Stimulated activated naive B cell treated with anti-CD40 and anti-IgM and Interleukin-4, amounts not matched to agents 10 μg/mL and 1 μg/mL and 100 μg/mL, for 72 hours (primary cell): ENCODE measurements around the gene HOXB13.

Experiments used
- ATAC-seq, 2 donors: fragments of 150-1000 bp; cut with Tn5 transposase; replicated peaks; 2 replicates each; pipeline ENCODE4 v1.10.0; 2021; ENCODE audit warnings: moderate library complexity in 1 of 2
- DNase-seq: peaks from one replicate; pipeline ENCODE4 v3.0.0; 2021
- H3K27ac Mint-ChIP-seq: one replicate; pipeline ENCODE4 v1.8.0; 2022; ENCODE audit warnings: mild to moderate bottlenecking, mixed read lengths
- H3K27me3 Mint-ChIP-seq, 2 donors: one replicate each; pipeline ENCODE4 v1.8.0; 2022; ENCODE audit warnings: mixed read lengths in 2 of 2
- H3K36me3 Mint-ChIP-seq, 2 donors: one replicate each; pipeline ENCODE4 v1.8.0; 2022; ENCODE audit warnings: mixed read lengths in 2 of 2, mild to moderate bottlenecking in 1 of 2
- H3K4me1 Mint-ChIP-seq, 2 donors: one replicate each; pipeline ENCODE4 v1.8.0; 2022; ENCODE audit warnings: mixed read lengths in 2 of 2, mild to moderate bottlenecking in 1 of 2
- H3K4me3 Mint-ChIP-seq, 2 donors: one replicate each; pipeline ENCODE4 v1.8.0; 2022; ENCODE audit warnings: mild to moderate bottlenecking in 2 of 2, mixed read lengths in 2 of 2, moderate library complexity in 1 of 2
- H3K9me3 Mint-ChIP-seq, 2 donors: one replicate each; pipeline ENCODE4 v1.8.0; 2022; ENCODE audit warnings: mixed read lengths in 2 of 2, mild to moderate bottlenecking in 1 of 2

Gene HOXB13

DNA sequence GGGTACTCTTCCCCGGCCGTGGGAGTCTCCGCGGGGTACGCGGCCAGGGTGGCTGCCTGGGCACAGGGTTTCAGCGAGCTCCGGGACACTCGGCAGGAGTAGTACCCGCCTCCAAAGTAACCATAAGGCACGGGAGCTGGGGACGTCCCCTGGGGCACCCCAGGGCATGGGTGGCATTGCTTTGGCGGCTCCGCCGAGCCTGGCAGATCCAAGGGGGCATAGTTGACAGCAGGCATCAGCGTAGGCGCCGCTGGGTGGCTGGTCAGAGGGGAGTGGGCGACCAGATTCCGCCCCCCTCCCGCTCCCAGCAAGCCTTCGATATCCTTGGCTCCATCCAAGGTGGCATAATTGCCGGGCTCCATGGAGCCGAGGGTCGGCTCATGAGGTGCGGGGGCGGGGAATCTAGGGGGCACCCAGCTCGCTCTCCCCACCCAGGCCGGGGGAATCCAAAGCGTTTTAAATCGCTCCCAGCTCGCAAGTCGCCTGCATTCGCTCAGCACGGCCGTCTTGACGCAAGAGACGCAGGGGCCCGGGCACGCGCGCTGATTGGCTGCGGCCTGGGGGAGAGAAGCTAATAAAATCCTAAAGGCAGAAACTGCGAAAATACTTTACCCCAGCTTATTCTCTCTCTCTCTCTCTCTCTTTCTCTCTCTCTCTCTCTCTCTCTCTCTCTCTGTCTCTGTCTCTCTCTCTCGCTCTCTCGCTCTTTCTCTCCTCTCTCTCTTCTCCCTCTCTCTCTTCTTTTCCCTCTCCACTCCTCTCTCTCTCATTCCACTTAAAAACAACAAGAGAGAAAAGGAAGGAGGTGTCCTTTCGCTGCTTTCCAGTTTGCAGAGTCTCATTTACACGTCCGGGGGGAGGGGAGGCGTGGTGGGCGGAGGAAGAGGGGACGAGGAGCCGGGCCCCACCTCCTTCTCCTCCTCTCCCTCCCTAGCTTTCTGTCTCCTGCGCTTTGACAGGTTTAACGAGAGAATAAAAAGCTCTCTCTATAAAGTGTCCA, at the start of gene HOXB13:
Gene HOXB13, minus strand, starts transcription at position 519 of the 1,000 bp plus-strand sequence. Its CDS starts 157 bp downstream, at position 362.
- no peak for DNase-seq
- Mint-ChIP-seq H3K27ac (peak within 1 kb of the TSS; percentile 27), H3K4me3 (peak within 1 kb of the TSS; percentile 66 to 67), H3K9me3 (no peaks in the 10 kb centered on the region), H3K36me3 (peaks cover 0 to 5% of the 10 kb centered on the region in 2 donors), H3K4me1 (peaks cover 26 to 56% of the 10 kb centered on the region in 2 donors), H3K27me3 (peaks cover 84 to 97% of the 10 kb centered on the region in 2 donors)
- ATAC-seq = no peak

DNA sequence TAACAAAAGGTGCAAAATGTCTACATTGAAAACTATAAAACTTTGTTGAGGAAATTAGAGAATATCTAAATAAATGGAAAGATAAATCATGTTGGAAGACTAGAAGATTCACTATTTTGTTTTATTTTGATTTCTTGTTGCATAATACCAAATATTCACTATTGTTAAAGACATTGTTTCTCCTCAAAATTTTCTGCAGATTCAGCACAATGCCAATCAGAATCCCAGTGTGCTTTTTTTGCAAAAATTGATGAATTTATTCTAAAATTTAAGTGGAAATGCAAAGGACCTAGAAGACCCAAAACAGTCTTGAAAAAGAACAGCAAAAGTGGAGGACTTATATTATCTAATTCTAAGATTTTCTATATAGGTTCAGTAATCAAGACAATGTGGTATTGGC, 48.1 kb upstream of the HOXB13 start:
- no peak for ATAC-seq
- Mint-ChIP-seq H3K27me3 (peaks cover 17 to 24% of the 10 kb centered on the region in 2 donors), H3K4me3 (no peak overlapping the region), H3K36me3 (no peaks in the 10 kb centered on the region), H3K9me3 (no peaks in the 10 kb centered on the region), H3K27ac (no peak overlapping the region), H3K4me1 (no peaks in the 10 kb centered on the region)
- no peak for DNase-seq

DNA sequence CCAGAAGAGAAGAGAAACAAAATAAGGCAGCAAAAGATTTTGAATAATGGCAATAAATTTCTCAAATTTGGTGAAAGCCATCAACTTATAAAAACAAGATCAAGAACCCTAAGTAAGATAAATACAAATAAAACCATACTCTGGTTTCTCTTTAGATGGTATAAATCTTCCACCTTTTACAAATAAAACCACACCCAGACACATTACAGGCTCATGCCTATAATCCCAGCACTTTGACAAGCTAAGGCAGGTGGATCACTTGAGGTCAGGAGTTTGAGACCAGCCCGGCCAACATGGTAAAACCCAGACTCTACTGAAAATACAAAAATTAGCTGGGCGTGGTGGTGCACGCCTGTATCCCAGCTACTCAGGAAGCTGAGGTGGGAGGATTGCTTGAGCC, 44.7 kb upstream of the HOXB13 start:
- Mint-ChIP-seq H3K4me3 (no peak overlapping the region), H3K27ac (no peak overlapping the region), H3K9me3 (no peaks in the 10 kb centered on the region), H3K27me3 (peaks cover 13 to 22% of the 10 kb centered on the region in 2 donors), H3K4me1 (no peaks in the 10 kb centered on the region), H3K36me3 (no peaks in the 10 kb centered on the region)
- DNase-seq (no peak), ATAC-seq (no peak)

DNA sequence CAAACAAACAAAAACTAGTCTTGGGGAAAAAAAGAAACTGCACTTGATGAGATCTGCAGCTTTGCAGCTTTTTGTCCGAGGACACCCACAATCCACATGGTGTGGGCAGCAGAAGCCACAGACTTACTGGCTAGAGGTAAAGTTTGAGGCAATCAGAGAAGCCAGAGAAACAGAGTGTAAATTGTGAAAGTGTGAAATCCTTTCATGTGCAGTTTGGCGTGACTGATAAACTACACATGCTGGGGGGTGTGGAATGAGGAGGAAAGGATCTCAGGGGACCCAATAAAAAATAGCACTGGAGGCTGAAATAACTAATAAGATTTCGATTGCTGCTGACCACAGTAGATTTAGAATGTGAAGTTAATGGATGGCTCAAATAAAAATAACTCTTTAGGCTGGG, 42.4 kb upstream of the HOXB13 start:
- H3K36me3 Mint-ChIP-seq = no peaks in the 10 kb centered on the region
- no peaks in the 10 kb centered on the region for H3K9me3 Mint-ChIP-seq
- peaks cover 7 to 17% of the 10 kb centered on the region in 2 donors for H3K27me3 Mint-ChIP-seq
- no peak overlapping the region for H3K4me3 Mint-ChIP-seq
- DNase-seq = no peak
- no peak for ATAC-seq
- no peak overlapping the region for H3K27ac Mint-ChIP-seq
- no peaks in the 10 kb centered on the region for H3K4me1 Mint-ChIP-seq

DNA sequence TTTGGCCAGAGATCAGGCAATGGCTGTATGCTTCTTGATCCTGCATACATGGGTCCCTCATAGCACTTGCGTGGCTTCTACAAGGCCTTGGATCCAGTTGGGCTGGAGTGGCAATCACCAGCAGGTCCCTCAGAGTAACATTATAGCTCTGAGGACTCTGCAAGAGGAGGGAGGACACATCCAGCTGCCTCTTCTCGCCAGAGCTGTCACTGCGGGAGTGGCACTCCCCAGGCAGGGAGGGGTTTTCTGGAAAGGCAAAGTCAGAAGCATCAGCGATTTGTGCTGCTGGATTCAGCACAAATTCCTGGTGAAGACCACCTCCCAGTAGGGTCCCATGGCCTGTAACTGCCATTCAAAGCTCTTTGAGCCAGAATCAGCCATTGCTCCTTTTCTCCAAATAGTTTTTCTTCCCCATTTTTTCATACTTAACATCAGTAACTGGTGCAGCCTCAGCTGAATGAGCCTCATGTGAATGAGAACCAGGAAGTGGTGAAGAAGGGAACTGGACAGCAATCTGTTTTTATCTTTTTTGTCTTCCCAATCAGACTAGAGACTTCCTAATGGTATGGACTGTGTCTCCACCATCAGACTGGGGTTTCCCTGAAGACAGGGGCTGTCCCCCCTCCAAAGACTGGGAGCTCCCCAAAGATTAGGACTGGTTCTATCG, 40.6 kb upstream of the HOXB13 start:
- Mint-ChIP-seq H3K9me3 (no peaks in the 10 kb centered on the region), H3K4me1 (no peaks in the 10 kb centered on the region), H3K27ac (no peak overlapping the region), H3K27me3 (peaks cover 12 to 18% of the 10 kb centered on the region in 2 donors), H3K4me3 (no peak overlapping the region), H3K36me3 (no peaks in the 10 kb centered on the region)
- DNase-seq (no peak), ATAC-seq (no peak)

DNA sequence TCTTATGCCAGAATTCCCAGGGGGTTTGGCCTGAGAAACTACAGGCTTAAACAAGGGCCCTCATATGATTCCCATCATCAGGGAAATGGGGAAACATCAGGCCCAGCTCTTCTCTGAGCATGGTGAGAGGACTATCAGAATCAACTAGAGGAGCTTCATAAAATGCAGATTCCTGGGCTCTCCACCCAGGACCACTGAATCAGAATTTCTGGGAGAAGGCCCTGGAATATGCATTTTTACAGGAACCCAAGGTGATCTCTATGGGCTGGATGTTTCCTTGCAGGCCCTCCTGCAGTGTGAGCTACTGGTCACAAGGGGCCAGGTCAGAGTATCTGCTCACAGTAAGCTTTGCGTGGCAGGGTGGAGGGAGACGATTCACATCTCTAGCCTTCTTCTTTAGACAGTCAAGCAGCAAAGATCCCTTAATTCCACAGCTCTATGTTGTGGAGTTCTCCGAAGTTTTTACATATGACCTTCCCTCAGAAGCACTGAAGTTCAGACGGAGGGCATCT, 38.8 kb upstream of the HOXB13 start:
- DNase-seq (no peak), ATAC-seq (no peak)
- no peak overlapping the region for H3K4me3 Mint-ChIP-seq
- no peaks in the 10 kb centered on the region for H3K4me1 Mint-ChIP-seq
- no peak overlapping the region for H3K27ac Mint-ChIP-seq
- H3K36me3 Mint-ChIP-seq = no peaks in the 10 kb centered on the region
- H3K9me3 Mint-ChIP-seq = no peaks in the 10 kb centered on the region
- peaks cover 29 to 33% of the 10 kb centered on the region in 2 donors for H3K27me3 Mint-ChIP-seq

DNA sequence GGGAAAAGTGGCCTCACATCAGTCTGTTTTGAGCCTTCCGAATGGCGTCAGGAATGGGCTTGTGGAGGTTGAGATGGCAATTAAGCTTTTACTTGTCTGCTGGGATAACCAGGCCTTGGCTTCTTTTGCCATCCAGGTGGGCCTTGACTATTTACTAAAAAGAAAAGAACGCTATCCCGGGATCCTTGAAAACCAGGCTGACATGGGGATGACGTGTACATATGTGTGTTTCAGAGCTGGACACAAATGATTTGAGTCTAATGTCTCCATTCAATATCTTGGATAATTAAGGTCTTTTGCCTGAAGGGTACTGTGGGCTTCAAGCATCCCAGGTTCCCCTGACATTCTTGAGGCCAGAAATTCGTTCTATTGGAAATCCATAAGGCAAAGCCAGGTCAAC, 32.6 kb upstream of the HOXB13 start:
- ATAC-seq (no peak), DNase-seq (no peak)
- Mint-ChIP-seq H3K4me3 (no peak overlapping the region), H3K9me3 (no peaks in the 10 kb centered on the region), H3K27ac (no peak overlapping the region), H3K27me3 (peaks cover 66 to 79% of the 10 kb centered on the region in 2 donors), H3K36me3 (peaks cover 0 to 1% of the 10 kb centered on the region in 2 donors), H3K4me1 (peaks cover 3 to 8% of the 10 kb centered on the region in 2 donors)

DNA sequence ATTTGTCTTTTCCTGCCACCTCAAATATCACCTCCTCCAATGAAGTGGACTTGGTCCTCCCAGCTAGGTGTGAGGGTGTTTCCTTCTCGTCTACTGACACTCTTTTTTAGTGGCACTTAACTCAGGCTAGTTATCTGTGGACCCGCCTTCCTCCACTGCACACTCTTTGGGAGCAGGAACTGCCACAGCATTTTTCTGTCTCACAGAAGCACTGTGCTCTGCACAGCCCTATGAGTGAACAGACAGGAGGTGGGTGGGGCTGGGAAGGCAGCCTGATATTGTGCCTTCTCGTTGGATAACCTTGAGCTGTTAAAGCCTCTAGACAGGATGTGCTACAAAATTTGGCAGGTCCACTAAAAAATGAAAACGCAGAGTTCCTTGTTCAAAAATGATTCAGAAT, 31.9 kb upstream of the HOXB13 start:
- Mint-ChIP-seq H3K4me3 (no peak overlapping the region), H3K36me3 (peaks cover 0 to 1% of the 10 kb centered on the region in 2 donors), H3K27me3 (peaks cover 70 to 80% of the 10 kb centered on the region in 2 donors), H3K9me3 (no peaks in the 10 kb centered on the region), H3K4me1 (peaks cover 3 to 9% of the 10 kb centered on the region in 2 donors), H3K27ac (no peak overlapping the region)
- ATAC-seq (no peak), DNase-seq (no peak)

DNA sequence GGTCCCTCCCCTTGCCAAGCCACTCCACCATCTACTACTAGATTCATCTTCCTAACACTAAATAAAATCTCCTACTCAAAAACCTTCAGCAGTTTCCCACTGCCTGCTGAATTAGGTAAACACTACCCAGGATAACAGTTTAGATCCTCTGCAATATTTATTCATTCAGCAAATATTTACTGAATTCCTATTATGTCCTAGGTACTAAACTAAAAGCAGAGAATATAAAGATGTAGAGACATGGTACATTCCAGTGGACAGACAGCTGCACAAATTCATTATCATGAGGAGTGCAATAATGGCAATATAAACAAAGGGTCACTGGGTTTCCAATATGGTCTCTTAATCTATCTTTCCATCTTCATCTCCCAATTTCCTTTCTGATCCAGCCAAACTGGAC, 30.7 kb upstream of the HOXB13 start:
- no peak overlapping the region for H3K4me3 Mint-ChIP-seq
- no peak for ATAC-seq
- H3K27ac Mint-ChIP-seq = no peak overlapping the region
- peaks cover 74 to 91% of the 10 kb centered on the region in 2 donors for H3K27me3 Mint-ChIP-seq
- H3K9me3 Mint-ChIP-seq = no peaks in the 10 kb centered on the region
- peaks cover 5 to 20% of the 10 kb centered on the region in 2 donors for H3K4me1 Mint-ChIP-seq
- H3K36me3 Mint-ChIP-seq = peaks cover 0 to 1% of the 10 kb centered on the region in 2 donors
- no peak for DNase-seq

DNA sequence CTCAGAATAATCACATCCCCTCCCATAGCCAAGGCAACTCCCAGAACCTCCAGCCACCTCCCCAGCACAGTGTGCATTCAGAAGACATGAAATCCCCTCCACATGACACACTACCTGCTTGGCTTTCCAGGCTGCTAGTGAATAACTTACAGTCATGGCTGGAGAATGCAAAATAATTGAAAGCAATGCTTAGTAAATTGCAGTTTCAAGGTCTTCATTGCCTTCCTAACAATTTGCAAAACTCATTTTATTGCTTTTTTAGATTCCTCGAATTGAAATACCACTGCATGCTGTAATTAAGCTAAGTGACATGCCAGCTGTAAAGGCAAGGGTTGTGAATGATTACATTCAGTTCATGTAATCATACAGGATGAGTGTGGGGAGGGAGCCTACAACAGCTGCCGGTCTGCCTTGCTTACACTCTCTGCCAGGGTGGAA, 29.0 kb upstream of the HOXB13 start:
- no peak for ATAC-seq
- Mint-ChIP-seq H3K27ac (no peak overlapping the region), H3K36me3 (peaks cover 0 to 1% of the 10 kb centered on the region in 2 donors), H3K9me3 (no peaks in the 10 kb centered on the region), H3K4me1 (peaks cover 10 to 36% of the 10 kb centered on the region in 2 donors), H3K4me3 (no peak overlapping the region), H3K27me3 (peaks cover 77 to 93% of the 10 kb centered on the region in 2 donors)
- no peak for DNase-seq

DNA sequence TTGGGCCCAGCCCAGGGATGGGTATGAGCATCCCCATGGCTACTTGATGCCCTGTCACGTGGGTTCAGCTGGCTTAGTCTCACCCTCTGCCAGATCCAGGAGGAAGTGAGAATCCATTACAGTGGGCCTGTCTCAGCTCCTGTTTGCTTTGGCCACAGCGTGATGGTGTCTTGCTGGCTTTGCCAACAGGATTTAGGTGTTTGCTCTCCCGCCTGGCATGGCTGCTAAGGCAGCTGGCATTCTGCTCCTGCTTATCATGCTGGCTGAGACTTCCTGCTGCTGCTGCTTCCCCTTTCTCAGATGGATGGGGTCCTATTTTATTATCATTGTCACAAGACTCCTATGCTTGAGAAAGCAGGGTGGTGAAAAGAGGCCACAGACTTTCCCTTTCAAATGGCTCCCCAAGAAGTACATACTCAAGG, 28.3 kb upstream of the HOXB13 start:
- H3K4me1 Mint-ChIP-seq = peaks cover 10 to 42% of the 10 kb centered on the region in 2 donors
- H3K27me3 Mint-ChIP-seq = peaks cover 77 to 93% of the 10 kb centered on the region in 2 donors
- H3K4me3 Mint-ChIP-seq = no peak overlapping the region
- DNase-seq = no peak
- ATAC-seq = no peak
- H3K9me3 Mint-ChIP-seq = no peaks in the 10 kb centered on the region
- no peak overlapping the region for H3K27ac Mint-ChIP-seq
- H3K36me3 Mint-ChIP-seq = peaks cover 0 to 1% of the 10 kb centered on the region in 2 donors

DNA sequence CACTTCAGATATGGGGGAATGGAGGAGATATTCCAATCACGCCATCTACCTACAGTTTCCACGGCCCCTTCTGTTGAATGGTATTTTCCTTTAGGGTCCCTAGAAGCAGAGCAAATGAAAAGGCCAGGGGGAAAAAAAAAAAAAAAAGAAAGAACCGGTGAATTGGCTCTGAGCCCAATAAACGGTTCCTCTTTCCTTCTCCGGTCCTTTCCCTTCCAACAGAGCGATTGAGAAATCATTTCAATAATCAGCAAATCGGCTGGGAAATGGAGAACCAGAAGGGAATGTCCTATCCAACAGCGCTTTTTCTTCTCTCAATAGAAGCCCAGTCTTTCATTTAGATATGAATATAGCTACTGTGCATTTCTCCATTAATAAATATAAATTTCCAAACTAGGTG, 26.8 kb upstream of the HOXB13 start:
- peaks cover 11 to 44% of the 10 kb centered on the region in 2 donors for H3K4me1 Mint-ChIP-seq
- no peak for ATAC-seq
- peak overlapping the region; percentile 56 for H3K27ac Mint-ChIP-seq
- H3K4me3 Mint-ChIP-seq = peak overlapping the region in 1 of 2 donors; percentile 35
- peaks cover 0 to under 1% of the 10 kb centered on the region in 2 donors for H3K36me3 Mint-ChIP-seq
- H3K9me3 Mint-ChIP-seq = no peaks in the 10 kb centered on the region
- no peak for DNase-seq
- H3K27me3 Mint-ChIP-seq = peaks cover 75 to 89% of the 10 kb centered on the region in 2 donors

DNA sequence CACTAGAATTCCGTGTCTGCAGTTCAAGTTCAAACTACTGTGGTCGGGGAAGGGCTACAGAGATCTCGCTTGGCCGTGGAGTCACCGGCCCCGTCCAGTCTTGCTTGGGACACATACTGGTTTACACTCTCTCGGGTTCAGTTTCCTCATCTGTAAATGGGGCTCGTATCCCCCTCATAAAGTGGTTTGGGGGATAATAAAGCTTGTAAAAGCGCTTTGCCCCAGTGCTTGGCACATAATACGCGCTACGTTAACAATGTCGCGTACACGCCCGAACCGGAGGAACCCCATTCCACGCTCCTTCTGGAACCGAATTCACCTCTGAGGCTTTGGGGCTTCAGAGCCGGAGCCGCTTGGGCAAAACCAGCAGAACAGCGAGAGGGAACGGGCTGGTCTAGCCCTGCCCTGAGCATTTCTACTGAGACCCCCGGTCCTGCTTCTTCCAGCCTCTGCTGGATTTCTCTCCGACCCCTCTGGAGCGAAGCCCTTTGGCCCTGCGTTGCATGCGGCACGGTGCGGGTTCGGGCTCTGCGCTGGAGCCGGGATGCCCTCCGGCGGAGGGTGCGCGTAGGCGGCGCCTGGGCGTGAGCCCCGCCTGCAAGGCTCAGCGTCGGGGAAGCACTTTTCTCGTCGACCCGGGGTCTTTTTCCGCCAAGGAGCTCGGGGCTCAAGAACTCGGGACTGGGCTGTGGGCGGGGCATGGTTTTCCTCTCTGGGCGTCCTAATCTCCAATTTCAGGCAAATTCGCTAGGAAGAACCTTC, 26.1 kb upstream of the HOXB13 start:
- Mint-ChIP-seq H3K4me3 (peak overlapping the region; percentile 10 to 35), H3K27ac (peak overlapping the region; percentile 56), H3K4me1 (peaks cover 11 to 44% of the 10 kb centered on the region in 2 donors), H3K36me3 (no peaks in the 10 kb centered on the region), H3K27me3 (peaks cover 75 to 89% of the 10 kb centered on the region in 2 donors), H3K9me3 (no peaks in the 10 kb centered on the region)
- ATAC-seq = no peak
- no peak for DNase-seq
